GM10266 (cell line): ENCODE measurements around the gene TIMMDC1.
"Not testable (repeated sequence)": the region's sequence is repeated elsewhere in the genome, so short reads cannot be mapped to it uniquely, and the experiment has no call there.

Experiments used
- DNase-seq: peaks from one replicate; pipeline ENCODE4 v3.0.0; 2012; ENCODE audit errors: extremely low spot score
- TF ChIP-seq, protein P1 (sequence below): IDR thresholded peaks from 2 replicates; pipeline ENCODE4 v1.5.1; 2012; ENCODE audit warnings: mild to moderate bottlenecking, low read depth; ENCODE audit not compliant: control insufficient read depth, insufficient read depth; ENCODE audit errors: missing control alignments

TIMMDC1 gene

DNA sequence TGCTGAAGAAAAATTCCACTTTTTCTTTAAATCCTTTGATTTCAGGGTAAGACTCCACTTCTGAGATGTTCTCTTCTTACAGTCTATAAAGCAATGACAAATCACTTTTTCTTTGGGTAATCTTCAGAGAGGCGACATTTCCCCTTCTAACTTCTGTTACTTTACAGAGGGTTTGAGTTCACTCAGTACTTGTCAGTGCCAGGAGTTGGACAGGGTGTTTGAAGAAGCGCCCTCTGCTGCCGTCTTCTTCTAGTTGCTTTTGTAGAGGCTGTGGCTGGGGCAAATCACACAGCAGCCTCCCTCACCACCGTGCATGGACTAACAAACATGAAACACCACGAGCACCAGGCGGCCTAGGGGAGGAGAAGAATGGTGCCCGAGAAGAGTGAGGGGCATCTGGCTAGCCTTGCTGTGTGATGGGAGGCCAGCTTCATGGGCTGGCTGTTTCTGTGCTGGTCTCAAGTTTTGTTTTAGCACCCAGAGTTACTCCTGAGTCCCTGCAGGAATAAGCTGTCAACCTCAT is 61.2 kb downstream of the TIMMDC1 start, which contains the start of gene CD80:
Gene CD80, minus strand, starts transcription at position 174 of the 523 bp plus-strand sequence. CDS start 1,886 bp downstream, outside the sequence.
- TF ChIP-seq, protein P1, sequence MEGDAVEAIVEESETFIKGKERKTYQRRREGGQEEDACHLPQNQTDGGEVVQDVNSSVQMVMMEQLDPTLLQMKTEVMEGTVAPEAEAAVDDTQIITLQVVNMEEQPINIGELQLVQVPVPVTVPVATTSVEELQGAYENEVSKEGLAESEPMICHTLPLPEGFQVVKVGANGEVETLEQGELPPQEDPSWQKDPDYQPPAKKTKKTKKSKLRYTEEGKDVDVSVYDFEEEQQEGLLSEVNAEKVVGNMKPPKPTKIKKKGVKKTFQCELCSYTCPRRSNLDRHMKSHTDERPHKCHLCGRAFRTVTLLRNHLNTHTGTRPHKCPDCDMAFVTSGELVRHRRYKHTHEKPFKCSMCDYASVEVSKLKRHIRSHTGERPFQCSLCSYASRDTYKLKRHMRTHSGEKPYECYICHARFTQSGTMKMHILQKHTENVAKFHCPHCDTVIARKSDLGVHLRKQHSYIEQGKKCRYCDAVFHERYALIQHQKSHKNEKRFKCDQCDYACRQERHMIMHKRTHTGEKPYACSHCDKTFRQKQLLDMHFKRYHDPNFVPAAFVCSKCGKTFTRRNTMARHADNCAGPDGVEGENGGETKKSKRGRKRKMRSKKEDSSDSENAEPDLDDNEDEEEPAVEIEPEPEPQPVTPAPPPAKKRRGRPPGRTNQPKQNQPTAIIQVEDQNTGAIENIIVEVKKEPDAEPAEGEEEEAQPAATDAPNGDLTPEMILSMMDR: peak; percentile 73
- peak; percentile 54 for DNase-seq

DNA sequence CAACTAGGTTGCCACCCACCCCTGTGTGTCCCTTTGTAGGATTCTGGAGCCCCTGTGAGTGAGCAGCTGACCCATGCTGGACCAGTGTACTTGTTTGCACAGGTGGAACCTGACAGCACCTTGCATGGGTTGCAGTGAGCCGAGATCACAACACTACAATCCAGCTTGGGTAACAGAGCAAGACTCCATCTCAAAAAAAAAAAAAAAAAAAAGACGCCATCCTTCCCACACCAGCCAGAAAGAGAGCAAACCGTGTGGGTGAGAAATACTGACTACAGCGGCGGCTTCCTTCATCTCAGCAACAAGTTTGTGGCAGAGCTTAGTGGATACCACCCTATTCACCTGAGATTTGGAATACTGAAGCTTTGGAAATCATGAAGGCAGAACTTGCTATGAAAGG is 61.8 kb downstream of the TIMMDC1 start:
- TF ChIP-seq, protein P1: no peak
- no peak for DNase-seq

DNA sequence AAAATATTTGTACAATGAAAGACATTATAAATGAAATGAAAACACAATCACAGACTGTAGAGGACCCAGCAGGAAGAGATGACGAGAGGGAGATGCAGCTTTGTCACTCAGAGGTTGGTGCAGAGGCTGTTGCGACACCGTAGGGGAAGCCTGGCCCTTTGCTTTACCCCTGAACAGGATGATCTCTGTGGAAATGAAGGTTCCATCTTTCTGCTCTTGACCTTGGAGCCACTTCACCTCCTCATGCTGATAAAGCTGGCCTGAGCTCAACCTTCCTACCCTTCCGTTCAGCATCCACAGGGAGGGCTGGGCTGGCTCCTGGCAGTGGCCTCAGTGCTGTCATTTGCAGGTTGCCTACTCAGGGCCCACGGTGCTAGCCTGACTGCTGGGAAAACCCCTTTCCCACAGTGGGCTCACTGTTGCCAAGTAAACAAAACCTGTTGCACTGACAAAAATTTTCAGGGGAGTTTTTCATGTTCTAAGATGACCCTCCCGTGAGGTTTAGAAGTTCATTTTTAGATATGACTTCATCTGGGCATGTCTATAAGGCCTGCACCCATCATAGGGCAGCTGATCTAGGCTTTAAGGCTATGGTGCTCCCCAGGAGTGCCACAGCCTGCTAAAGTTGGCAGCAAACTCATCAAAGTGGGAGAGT is 64.1 kb downstream of the TIMMDC1 start:
- TF ChIP-seq, protein P1: no peak
- peak; percentile 74 for DNase-seq

DNA sequence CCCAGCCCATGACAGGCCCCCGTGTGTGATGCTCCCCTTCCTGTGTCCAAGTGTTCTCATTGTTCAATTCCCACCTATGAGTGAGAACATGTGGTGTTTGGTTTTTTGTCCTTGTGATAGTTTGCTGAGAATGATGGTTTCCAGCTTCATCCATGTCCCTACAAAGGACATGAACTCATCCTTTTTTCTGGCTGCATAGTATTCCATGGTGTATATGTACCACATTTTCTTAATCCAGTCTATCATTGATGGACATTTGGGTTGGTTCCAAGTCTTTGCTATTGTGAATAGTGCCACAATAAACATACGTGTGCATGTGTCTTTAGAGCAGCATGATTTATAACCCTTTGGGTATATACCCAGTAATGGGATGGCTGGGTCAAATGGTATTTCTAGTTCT is 65.0 kb downstream of the TIMMDC1 start:
- not testable (repeated sequence) for DNase-seq

DNA sequence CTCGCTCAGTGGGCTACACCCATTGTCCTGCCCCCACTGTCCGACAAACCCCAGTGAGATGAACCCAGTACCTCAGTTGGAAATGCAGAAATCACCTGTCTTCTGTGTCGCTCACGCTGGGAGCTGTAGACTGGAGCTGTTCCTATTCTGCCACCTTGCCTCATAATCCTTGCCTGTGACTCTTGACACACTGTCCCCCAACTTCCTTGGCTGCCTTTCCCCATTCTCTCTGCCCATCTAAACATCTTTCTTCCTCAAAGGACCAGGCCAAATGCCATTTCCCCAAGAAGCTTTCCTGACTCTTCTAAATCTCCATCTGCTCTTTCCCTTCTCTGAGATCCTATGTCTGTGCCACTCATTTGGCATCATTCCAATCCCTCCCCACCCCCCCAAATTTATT is 70.8 kb downstream of the TIMMDC1 start:
- TF ChIP-seq, protein P1: no peak
- no peak for DNase-seq

DNA sequence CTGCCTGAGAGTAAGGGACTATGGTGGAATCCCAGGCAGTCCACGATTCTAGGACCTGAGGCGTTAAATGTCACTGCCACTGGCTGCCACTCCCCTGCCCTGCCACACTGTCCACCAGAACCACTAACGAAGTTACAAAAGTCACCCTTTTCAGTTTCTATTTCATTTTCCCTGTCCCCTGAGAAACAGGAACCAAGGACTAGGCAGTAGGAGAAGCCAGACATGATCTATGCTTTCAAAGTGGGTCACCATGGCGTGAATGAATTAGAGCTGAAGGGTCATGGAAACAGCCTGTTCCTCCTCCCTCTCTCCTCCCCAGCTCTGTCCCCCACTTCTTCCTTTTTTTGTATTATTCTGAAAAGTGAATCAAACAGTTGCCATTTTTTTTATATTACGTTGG is 71.9 kb downstream of the TIMMDC1 start:
- TF ChIP-seq, protein P1: no peak
- no peak for DNase-seq

DNA sequence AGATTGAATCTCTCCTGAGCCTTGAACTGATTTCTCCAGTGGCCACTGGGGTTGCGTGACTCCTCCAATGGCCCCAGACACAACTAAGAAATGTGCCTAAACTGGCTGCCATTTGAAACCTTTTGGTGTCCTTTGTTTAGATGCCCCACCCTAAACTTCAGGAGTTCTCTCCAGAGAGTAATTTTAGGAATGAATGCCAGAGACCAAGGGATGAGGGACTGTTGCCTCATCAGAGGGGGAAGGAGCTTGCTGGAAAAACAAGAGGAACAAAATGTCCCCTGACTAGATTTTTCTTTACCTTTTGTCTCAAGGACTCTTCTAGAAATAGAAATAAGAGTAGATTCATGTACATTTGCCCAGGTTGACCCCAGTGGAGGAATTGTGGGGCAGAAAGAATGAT is 72.9 kb downstream of the TIMMDC1 start:
- TF ChIP-seq, protein P1: no peak
- DNase-seq: no peak

DNA sequence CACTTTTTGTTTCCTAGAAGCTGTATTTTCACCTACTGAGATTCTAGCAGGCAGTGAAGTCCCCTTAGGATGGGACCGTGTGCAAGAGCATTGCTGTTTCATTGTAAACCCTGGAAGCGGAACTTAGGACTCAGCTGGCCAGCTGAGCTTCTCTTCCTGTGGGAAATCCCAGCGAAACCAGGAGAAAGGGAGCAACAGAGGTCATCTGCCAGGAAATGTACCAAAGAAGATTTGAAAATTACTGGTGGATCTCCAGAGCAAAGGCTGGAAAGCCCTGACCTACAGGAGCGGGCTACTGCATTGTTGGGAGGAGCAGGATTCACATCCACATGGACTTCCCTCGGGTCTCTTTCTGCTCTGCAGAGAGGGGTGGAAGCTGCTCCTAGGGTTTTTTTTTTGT is 73.3 kb downstream of the TIMMDC1 start:
- no peak for DNase-seq
- TF ChIP-seq, protein P1: no peak
